ENCODE measurements around the gene PDE1C.

- TF ChIP-seq CTCF (conservative IDR thresholded peaks at IDR 0.05; ENCODE audit: low read length) (no peak), EZH2phosphoT487 (IDR thresholded peaks at IDR 0.05; ENCODE audit: borderline replicate concordance) (no peak)
Measured at GRCh38 chr7:32059289-32060011, 10.8 kb downstream of the PDE1C start.
